GM18867 (cell line): ENCODE data around the gene BOD1.

ENCODE experiments used
- ATAC-seq: cut with Tn5 transposase; IDR thresholded peaks from one replicate; pipeline ENCODE4 v1.9.1; 2021; ENCODE audit warnings: mild to moderate bottlenecking, moderate library complexity; ENCODE audit not compliant: unreplicated experiment

The BOD1 gene

DNA sequence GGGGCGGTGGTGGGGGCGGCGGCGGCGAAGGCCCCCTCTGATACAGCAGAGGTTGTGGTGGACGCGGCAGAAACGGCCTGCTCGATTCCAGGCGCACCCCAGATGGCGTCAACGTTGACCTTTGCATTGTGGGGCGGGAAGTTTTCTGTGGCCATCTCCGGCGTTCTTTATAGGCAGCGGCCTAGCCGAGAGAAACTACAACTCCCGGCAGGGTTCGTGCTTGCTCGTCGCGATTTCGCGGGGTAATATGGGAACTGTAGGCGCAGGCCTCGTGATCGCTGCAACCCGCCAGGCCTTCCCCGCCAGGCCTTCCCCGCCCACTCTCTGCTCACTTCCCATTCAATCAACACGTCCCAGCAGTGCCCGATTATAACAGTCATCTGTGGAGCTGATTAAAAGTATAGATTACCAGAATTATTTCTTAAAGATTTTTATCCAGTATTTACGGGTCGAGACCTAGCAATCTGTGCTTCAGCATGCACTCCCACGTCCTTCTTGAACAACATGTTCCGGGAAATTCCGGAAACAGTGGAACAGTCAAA lies at the start of gene BOD1:
Gene BOD1 (minus strand): TSS at position 74 of the 542 bp plus-strand sequence. CDS start 214 bp downstream, outside the sequence.
- peak; percentile 93 for ATAC-seq

DNA sequence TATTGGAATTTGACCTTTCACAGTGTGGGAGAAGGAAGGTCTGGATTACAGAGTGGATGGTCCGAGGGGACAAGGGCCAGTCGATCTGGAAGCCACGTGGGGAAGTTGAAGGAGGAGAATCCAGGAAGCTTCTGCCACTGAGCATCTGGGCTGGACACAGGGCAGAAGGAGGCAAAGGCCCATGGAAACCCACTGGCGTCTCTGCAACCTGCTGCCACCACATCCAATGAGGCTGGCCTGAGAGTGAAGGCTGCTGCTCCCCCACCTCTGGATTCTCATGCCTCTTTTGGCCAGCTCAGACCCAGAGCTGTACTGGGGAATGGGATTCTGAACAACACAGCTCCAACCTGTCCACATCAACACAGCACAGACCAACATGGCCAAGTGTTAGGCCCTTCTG lies 48.9 kb upstream of the BOD1 start:
- no peak for ATAC-seq

GRCh38 chr5:173664154-173664526 lies 47.7 kb upstream of the BOD1 start:
- ATAC-seq = no peak

DNA sequence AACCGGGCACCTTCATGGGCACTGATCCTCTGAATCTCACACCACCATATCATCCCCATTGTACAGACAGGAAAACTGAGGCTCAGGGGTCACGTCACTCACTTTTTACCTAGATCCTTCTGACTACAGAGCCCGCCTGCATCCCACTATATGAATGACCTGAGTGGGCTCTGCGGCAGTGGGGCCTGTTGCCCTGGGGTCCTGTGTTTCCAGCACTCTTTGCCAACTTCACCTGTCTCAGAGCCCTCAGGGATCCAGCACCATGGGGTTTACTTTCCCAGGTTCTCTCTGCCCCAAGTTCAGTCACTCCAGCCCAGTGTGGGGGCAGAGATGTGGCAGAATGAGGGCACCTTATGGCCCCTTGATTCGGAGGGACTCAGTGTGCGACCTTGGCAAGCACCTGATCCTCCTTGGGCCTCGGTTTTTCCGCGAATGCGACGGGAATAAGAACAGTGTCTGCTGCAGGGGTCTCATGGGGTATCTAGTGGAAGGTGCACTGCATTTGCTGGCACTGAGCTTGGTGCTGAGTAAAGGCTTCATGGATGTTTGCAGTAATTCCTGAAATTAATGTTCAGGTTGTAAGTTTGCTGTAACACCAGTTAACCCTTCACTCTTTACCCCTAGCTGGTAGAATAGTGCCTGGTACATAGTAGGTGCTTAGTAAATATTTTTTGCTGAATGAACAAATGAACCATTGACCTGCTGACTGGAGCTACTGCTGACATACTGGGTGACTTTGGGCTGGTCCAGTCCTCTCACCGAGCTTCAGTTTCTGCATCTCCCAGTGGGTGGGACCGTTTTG lies 47.1 kb upstream of the BOD1 start:
- no peak for ATAC-seq

- ATAC-seq = no peak
Measured at GRCh38 chr5:173662581-173663351, 46.3 kb upstream of the BOD1 start.

DNA sequence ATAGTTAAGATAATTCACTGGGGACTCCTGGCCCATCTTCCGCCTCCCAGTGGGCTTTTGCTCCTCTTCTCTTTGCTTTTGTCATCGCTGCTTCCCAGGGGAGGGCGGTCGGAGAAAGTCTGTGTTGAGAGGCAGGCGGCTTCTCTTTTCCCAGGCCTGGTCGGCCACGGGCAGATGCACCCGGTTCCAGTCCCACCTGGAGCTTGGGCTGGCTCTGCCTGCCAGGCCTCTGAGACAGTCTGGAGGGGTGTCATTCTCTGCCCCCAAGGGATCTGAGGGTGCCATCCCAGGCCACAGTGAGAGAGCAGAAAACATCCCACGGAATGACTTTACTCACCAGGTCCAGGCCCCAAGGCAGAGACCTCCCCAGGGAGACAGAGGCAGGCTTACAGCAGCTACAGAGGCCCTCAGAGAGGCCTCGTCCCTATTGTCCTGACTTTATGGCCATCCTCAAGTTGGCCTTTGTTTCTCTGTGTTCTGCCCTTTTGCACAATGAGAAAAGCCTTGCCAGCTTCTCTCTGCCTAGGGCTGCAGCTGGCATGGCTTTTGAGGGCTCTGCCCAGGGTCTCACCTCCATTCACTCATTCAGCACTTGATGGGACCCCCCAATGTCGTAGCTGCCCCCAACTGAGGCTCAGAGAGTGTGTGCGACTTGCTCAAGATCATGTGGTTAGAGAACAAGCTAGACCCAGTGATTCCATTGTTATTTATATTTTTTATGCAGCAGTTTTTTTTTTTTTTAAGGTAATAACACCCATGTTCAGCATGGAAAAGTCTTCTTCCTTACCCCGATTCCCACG lies 44.2 kb upstream of the BOD1 start:
- no peak for ATAC-seq

GRCh38 chr5:173659423-173659822 lies 43.0 kb upstream of the BOD1 start:
- ATAC-seq = no peak

DNA sequence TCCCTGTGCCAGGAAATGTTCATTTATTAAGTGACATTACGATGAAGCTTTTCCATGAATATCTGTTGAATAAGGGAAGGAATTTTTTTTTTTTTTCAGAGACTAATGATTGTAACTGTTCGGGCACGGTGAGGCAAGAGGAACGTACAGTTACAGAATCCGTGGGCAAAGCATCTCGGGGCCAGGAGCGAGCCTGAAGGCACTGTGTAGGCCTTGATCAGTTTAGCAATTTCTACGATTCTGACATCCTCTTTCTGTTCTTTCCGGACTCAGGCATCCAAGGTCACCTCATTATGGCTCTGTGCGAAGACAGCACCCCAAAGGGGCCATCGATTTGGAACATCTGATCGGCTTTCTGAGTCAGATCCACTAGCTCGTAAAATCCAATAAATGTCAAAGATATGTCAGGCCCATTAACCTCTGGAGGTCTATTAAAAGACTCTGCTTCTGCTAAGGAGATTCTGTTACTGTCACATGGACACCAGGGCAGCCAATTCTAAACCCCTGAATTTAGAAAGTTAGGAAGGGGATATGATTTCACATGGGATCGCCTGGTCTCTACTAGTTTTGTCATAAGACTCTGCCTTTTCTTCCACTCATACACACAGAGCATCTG lies 41.4 kb upstream of the BOD1 start:
- ATAC-seq = no peak

DNA sequence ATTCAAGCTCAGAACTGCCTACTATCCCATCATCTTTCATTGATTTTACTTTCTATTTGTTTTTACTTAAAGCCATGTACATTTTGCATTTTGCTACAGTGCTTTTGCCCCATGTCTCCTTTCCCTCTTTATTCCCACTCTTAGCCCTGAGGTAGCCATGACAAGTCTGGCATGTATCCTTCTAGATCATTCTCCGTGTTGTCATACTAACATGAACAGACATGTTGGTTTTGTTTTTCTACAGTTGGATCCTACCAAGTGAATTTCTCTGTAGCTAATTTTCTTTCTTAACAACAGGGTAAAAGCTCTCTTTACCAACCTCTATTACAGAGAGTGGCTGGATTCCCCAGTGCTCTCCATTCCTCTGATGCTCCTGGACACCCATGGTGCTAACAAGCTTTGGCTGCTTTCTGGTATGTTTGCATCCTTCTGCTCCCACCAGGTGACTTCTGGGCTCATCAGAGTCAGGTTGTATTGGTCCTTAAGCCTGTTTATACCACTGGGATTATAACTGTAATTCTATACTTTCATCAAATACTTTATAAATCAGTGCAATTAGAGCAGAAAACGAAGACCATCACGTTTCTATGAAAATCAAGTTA lies 38.8 kb upstream of the BOD1 start:
- no peak for ATAC-seq

DNA sequence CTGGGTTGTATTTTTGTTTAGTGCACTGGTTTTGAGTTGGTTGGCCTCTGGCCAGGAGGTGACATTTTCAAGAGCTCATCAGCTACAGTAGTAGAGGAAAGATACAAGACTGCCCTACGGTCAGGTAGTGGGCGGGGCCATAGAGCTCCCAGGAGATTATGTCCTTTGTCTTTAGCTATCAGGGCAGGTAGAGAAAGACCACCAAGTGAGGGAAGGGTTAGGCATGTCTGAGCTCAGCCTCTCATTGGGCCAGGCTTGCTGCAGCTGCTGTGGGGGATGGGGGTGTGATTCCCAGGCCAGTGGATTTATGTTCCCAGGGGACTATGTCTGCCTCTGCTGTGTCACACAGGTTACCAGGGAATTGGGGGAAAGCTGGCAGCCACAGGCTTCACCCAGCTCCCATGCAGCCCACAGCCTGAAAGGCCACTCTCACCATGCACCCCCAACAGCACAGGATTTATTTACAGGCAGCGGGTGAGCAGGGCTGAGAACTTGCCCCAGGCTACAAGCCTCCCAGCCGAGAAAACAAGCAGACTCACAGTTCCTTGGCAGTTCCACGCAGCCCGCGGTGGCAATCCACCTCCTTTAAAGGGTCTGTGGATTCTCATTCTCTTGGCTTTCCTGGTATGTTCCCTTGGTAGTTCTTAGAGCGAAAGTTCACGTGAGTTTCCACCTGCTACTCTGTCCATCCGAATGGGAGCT lies 37.5 kb upstream of the BOD1 start:
- ATAC-seq = no peak

GRCh38 chr5:173648308-173648866 lies 31.9 kb upstream of the BOD1 start:
- no peak for ATAC-seq

- no peak for ATAC-seq
Measured at GRCh38 chr5:173646692-173647091, 30.2 kb upstream of the BOD1 start.

DNA sequence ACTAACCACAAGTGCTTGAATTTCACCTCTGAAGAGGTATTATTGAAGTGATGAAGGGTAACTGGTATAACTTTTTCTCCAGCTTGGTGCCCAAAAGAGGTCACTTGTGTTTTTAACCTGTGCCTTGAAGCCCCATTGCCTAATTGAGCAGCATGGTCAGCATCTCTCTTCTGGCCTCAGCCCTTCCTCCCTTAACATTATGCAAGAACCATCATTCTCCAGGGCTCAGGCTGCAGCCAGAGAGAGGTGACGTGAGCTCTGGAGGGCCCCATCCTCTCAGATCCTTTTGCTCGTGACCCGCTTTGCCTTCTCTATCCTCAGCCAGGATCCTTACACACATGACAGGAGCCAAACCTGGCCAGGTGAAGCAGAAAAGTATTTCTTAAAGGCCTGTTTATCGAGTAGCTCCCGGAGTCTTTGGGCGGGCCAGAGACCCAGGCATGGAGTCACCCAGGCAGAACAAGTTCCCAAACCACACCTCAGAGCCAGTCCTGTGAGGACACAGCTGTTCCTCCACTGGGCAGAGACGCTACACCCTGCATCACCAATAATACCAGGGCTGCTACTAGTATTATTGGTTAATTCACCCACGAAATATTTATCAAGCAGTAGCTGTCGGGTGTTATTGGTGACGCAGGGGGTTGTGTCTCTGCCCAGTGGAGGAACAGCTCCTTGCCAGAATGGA lies 29.6 kb upstream of the BOD1 start:
- ATAC-seq = no peak

- ATAC-seq = no peak
Measured at GRCh38 chr5:173645437-173645807, 29.0 kb upstream of the BOD1 start.

DNA sequence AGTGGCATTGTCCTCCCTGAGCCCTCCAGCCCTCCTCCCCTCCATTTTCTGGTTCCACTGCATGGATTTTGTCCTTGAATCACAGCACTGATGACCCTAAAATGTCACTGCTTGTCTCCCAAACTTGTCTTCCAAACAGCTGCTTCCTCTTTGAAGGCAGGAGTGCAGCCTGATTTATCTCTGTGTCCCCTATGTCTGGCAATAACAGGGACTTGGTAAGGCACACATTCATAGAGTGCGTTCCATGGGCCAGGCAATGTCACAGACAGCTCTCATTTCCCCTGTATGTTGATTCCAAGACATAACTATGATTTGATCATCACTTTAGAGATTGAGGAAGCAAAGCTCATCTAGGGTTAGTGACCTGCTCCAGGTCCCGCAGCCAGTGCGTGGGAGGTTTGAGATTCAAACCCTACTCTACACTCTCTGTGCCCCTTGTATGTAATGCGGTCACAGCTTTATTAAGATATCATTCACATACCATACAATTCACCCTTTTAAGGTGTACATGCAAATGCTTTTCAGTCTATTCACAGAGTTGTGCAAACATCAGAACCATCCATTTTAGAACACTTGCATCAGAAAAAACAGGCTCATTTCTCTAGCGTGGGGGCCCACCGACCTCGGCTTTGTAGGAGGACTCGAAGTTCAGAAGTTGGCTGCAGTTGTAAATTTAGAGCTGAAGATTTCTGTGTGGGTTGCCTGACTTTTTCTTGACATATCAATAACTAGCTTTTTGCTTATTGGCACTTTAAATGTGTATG lies 28.4 kb upstream of the BOD1 start:
- no peak for ATAC-seq

- ATAC-seq = peak; percentile 85
Measured at GRCh38 chr5:173643964-173644363, 27.5 kb upstream of the BOD1 start.

DNA sequence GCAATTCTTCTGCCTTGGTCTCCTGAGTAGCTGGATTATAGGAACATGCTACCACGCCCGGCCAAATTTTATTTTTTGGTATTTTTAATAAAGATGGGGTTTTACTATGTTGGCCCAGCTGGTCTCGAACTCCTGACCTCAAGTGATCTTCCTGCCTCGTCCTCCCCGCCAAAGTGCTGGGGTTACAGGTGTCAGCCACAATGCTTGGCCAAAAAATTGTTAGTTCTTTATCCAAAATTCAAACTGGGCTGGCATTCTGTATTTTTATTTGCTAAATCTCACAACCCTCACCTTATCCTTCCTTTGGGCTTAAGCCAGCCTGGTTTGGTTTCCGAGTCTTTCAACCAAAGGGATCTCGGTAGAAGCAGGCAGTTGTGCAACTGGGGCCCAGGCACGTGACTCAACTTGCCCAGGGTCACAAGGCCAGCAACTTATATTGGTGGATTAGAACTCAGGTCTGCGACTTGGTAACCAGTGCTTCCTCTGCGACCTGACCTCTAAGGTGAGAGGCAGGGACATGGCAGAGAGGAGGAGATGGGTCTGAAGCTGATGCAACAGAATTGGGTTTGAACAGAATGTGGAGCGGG lies 26.5 kb upstream of the BOD1 start:
- ATAC-seq = no peak
